Measurements from ENCODE around the gene GLYAT.
"Not testable (repeated sequence)": the region's sequence is repeated elsewhere in the genome, so short reads cannot be mapped to it uniquely, and the experiment has no call there.

GRCh38 chr11:58677536-58677935 is 54.2 kb downstream of the GLYAT start:
- not testable (repeated sequence) for TF ChIP-seq POLR2A, CTCF (IDR thresholded peaks at IDR 0.05)

Measured in right lobe of liver (tissue), 4 donors.